ENCODE results near the gene LAMC1. TPM values are rescaled to one million over a fixed set of nuclear protein-coding genes. Genes with fewer than 3 reads are reported as not detected.

LAMC1 gene
- total RNA-seq, 4 donors from 2014 or later, result 387 to 474 (median 408) TPM

GRCh38 chr1:183044893-183045649, 21.9 kb downstream of the LAMC1 start:
- Histone ChIP-seq H3K27me3 (no peaks in the 10 kb centered on the region), H3K36me3 (no peaks in the 10 kb centered on the region), H3K4me3 (peak overlapping the region in 1 of 4 donors; percentile 1), H3K27ac (replicated peaks in 1 of 4) (peak overlapping the region; percentile 40 to 71 (median 58)), H3K4me1 (peaks cover 92 to 99% (median 95%) of the 10 kb centered on the region in 4 donors), H3K9me3 (no peaks in the 10 kb centered on the region)
- WGBS, result 91% methylated on average over 2 of the region's 2 CpGs
- TF ChIP-seq CTCF (IDR thresholded peaks at IDR 0.05) (no peak), EP300 (IDR thresholded peaks at IDR 0.05) (no peak), POLR2A (IDR thresholded peaks at IDR 0.05; ENCODE audit: low read depth) (no peak), POLR2AphosphoS5 (IDR thresholded peaks at IDR 0.05) (no peak)
- intact Hi-C loops (cut with DNase I), result no loop called here
- no peak for DNase-seq (ENCODE audit: extremely low spot score)

GRCh38 chr1:183048087-183049085, 25.2 kb downstream of the LAMC1 start:
- intact Hi-C loops (cut with DNase I), result no loop called here
- 70% methylated on average over 7 of the region's 7 CpGs for WGBS
- DNase-seq (ENCODE audit: extremely low spot score), result no peak
- H3K4me3 ChIP-seq, result no peak overlapping the region
- no peaks in the 10 kb centered on the region for H3K9me3 ChIP-seq
- H3K27ac ChIP-seq (replicated peaks in 1 of 4), result no peak overlapping the region
- no peak for TF ChIP-seq POLR2AphosphoS5 (IDR thresholded peaks at IDR 0.05)
- TF ChIP-seq CTCF (IDR thresholded peaks at IDR 0.05), result no peak
- TF ChIP-seq POLR2A (IDR thresholded peaks at IDR 0.05; ENCODE audit: low read depth), result no peak
- TF ChIP-seq EP300 (IDR thresholded peaks at IDR 0.05), result no peak
- H3K36me3 ChIP-seq, result no peaks in the 10 kb centered on the region
- H3K27me3 ChIP-seq, result peaks cover 0 to 3% (median 0%) of the 10 kb centered on the region in 4 donors
- H3K4me1 ChIP-seq, result peaks cover 79 to 96% (median 93%) of the 10 kb centered on the region in 4 donors

GRCh38 chr1:183051546-183051945, 28.3 kb downstream of the LAMC1 start:
- WGBS, result 29% methylated on average over 1 of the region's 1 CpG
- intact Hi-C loops (cut with DNase I), result no loop called here
- H3K4me3 ChIP-seq, result no peak overlapping the region

GRCh38 chr1:183052861-183053260, 29.6 kb downstream of the LAMC1 start:
- DNase-seq (ENCODE audit: extremely low spot score), result no peak
- no peak for TF ChIP-seq CTCF (IDR thresholded peaks at IDR 0.05)
- TF ChIP-seq EP300 (IDR thresholded peaks at IDR 0.05), result no peak
- no peak for TF ChIP-seq POLR2A (IDR thresholded peaks at IDR 0.05; ENCODE audit: low read depth)
- TF ChIP-seq POLR2AphosphoS5 (IDR thresholded peaks at IDR 0.05), result no peak
- H3K9me3 ChIP-seq, result no peaks in the 10 kb centered on the region
- intact Hi-C loops (cut with DNase I), result no loop called here
- peaks cover 0 to 3% (median 0%) of the 10 kb centered on the region in 4 donors for H3K27me3 ChIP-seq
- H3K27ac ChIP-seq (replicated peaks in 1 of 4), result no peak overlapping the region
- peaks cover 64 to 94% (median 88%) of the 10 kb centered on the region in 4 donors for H3K4me1 ChIP-seq
- no peaks in the 10 kb centered on the region for H3K36me3 ChIP-seq
- no peak overlapping the region for H3K4me3 ChIP-seq
- WGBS, result 77% methylated on average over 5 of the region's 5 CpGs

More at GRCh38 chr1:183051546-183051945, 28.3 kb downstream of the LAMC1 start:
- Histone ChIP-seq H3K27ac (replicated peaks in 1 of 4) (peak overlapping the region in 3 of 4 donors; percentile 1 to 12 (median 2)), H3K4me1 (peaks cover 64 to 94% (median 87%) of the 10 kb centered on the region in 4 donors), H3K36me3 (no peaks in the 10 kb centered on the region), H3K27me3 (peaks cover 0 to 3% (median 0%) of the 10 kb centered on the region in 4 donors), H3K9me3 (no peaks in the 10 kb centered on the region)
- DNase-seq (ENCODE audit: extremely low spot score), result no peak
- TF ChIP-seq EP300 (IDR thresholded peaks at IDR 0.05), result no peak
- no peak for TF ChIP-seq POLR2AphosphoS5 (IDR thresholded peaks at IDR 0.05)
- TF ChIP-seq CTCF (IDR thresholded peaks at IDR 0.05), result no peak
- TF ChIP-seq POLR2A (IDR thresholded peaks at IDR 0.05; ENCODE audit: low read depth), result no peak
